Uterus (tissue), 2 donors: ENCODE results near the gene CACNA1F.

ENCODE experiments used
- POLR2A ChIP-seq, 2 donors: fragments of 450-650 bp; IDR thresholded peaks; one replicate each; pipeline ENCODE4 v1.6.1; 2016; ENCODE audit warnings: antibody characterized with exemption in 2 of 2, mild to moderate bottlenecking in 1 of 2, moderate library complexity in 1 of 2
- TF ChIP-seq, protein P1 (sequence below), 4 experiments: fragments of 200-600 bp in 2 of 4; fragments of 450-650 bp in 2 of 4; sonication (generic) in 2 of 4; IDR thresholded peaks; one replicate each; pipeline ENCODE4 v1.5.1; 2016 to 2019; ENCODE audit warnings: antibody characterized with exemption in 4 of 4, mild to moderate bottlenecking in 2 of 4, moderate library complexity in 1 of 4

DNA sequence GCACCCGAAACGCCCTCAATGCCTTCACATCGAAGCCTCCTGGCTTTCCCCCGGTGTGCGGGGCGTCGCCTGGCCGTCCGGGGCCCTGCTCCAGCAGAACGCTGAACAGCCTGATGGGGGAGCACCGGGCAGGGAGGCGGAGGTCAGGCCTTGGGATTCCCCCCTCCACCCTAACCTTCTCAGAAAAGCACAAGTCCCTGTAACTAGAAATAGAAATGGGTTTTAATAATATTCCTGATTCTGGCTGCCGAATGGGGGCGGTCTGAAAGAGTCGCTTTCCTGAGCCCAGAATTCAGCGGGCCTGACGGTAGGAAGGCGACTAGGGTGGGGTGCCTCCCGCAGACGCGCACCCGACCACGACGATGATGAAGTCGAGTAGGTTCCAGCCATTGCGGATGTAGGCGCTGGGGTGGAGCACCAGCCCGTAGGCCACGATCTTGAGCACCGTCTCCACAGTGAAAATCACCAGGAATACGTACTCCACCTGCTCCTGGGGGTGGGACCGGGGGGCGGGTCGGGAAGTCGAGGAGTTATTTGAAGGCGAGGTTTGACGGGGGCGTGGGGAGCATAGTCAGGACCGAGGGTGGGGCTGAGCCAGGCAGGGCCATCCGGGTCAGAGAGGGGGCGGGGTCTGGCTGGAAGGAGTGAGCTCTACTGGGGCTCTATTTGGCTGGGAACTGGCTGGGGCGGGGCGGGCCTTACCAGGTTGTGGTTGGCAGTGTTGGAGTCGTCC, 2.5 kb downstream of the CACNA1F start:
- TF ChIP-seq, protein P1, sequence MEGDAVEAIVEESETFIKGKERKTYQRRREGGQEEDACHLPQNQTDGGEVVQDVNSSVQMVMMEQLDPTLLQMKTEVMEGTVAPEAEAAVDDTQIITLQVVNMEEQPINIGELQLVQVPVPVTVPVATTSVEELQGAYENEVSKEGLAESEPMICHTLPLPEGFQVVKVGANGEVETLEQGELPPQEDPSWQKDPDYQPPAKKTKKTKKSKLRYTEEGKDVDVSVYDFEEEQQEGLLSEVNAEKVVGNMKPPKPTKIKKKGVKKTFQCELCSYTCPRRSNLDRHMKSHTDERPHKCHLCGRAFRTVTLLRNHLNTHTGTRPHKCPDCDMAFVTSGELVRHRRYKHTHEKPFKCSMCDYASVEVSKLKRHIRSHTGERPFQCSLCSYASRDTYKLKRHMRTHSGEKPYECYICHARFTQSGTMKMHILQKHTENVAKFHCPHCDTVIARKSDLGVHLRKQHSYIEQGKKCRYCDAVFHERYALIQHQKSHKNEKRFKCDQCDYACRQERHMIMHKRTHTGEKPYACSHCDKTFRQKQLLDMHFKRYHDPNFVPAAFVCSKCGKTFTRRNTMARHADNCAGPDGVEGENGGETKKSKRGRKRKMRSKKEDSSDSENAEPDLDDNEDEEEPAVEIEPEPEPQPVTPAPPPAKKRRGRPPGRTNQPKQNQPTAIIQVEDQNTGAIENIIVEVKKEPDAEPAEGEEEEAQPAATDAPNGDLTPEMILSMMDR (IDR thresholded peaks at IDR 0.05): no peak
- no peak for TF ChIP-seq POLR2A (IDR thresholded peaks at IDR 0.05)
